GM21529 (cell line): Measurements from ENCODE around the gene ZSCAN12.

Experiments used
- ATAC-seq: cut with Tn5 transposase; IDR thresholded peaks from one replicate; pipeline ENCODE4 v1.9.1; 2021; ENCODE audit not compliant: unreplicated experiment

Gene ZSCAN12

GRCh38 chr6:28354688-28355554, 44.6 kb downstream of the ZSCAN12 start:
- ATAC-seq: no peak

- ATAC-seq: no peak
Observed at GRCh38 chr6:28353981-28354676, 45.4 kb downstream of the ZSCAN12 start.

- no peak for ATAC-seq
Observed at GRCh38 chr6:28353356-28353755, 46.2 kb downstream of the ZSCAN12 start.

- ATAC-seq: no peak
Observed at GRCh38 chr6:28351493-28351925, 48.0 kb downstream of the ZSCAN12 start.

- ATAC-seq: no peak
Observed at GRCh38 chr6:28351087-28351486, 48.5 kb downstream of the ZSCAN12 start.

GRCh38 chr6:28349892-28350737, 49.4 kb downstream of the ZSCAN12 start, which contains the start of gene ZKSCAN3:
Gene ZKSCAN3 (plus strand): TSS chr6:28349947. CDS start chr6:28359587, 9,640 bp downstream.
- peak; percentile 98 for ATAC-seq

GRCh38 chr6:28349344-28349891, 50.1 kb downstream of the ZSCAN12 start:
- ATAC-seq: peak; percentile 22

- no peak for ATAC-seq
Observed at GRCh38 chr6:28347119-28347518, 52.4 kb downstream of the ZSCAN12 start.

- ATAC-seq: no peak
Observed at GRCh38 chr6:28345201-28345600, 54.3 kb downstream of the ZSCAN12 start.

GRCh38 chr6:28343898-28344677, 55.5 kb downstream of the ZSCAN12 start:
- no peak for ATAC-seq

- no peak for ATAC-seq
Observed at GRCh38 chr6:28340310-28341095, 59.0 kb downstream of the ZSCAN12 start.

GRCh38 chr6:28337121-28337520, 62.4 kb downstream of the ZSCAN12 start:
- no peak for ATAC-seq

GRCh38 chr6:28336284-28337120, 63.0 kb downstream of the ZSCAN12 start:
- ATAC-seq: peak; percentile 33

GRCh38 chr6:28335564-28336283, 63.8 kb downstream of the ZSCAN12 start, which contains the start of gene ZSCAN31:
Gene ZSCAN31 (minus strand): TSS chr6:28336148. CDS start chr6:28329683, 6,465 bp downstream.
- peak; percentile 89 for ATAC-seq

GRCh38 chr6:28335040-28335563, 64.4 kb downstream of the ZSCAN12 start:
- no peak for ATAC-seq

- ATAC-seq: no peak
Observed at GRCh38 chr6:28334286-28335039, 65.1 kb downstream of the ZSCAN12 start.

GRCh38 chr6:28333599-28334018, 65.9 kb downstream of the ZSCAN12 start:
- no peak for ATAC-seq
